ENCODE results near the gene CATSPER3.

Gene CATSPER3

GRCh38 chr5:135060021-135060420, 92.3 kb downstream of the CATSPER3 start:
- Histone ChIP-seq H3K4me1 (ENCODE audit: insufficient read depth, low read length) (peaks cover under 1% of the 10 kb centered on the region), H3K27ac (ENCODE audit: low read depth, low read length) (no peak overlapping the region), H3K4me3 (ENCODE audit: low read depth in 1 of 2, low read length in 2 of 2) (no peak overlapping the region), H3K36me3 (ENCODE audit: insufficient read depth, low read length) (no peaks in the 10 kb centered on the region), H3K9me3 (ENCODE audit: low read length) (no peaks in the 10 kb centered on the region), H3K9ac (ENCODE audit: low read length) (no peak overlapping the region), H3K27me3 (ENCODE audit: control insufficient read depth in 1 of 2, insufficient read depth in 2 of 2, low read length in 2 of 2) (no peaks in the 10 kb centered on the region)

GRCh38 chr5:135061001-135061400, 93.3 kb downstream of the CATSPER3 start:
- Histone ChIP-seq H3K27ac (ENCODE audit: low read depth, low read length) (no peak overlapping the region), H3K4me3 (ENCODE audit: low read depth in 1 of 2, low read length in 2 of 2) (no peak overlapping the region), H3K36me3 (ENCODE audit: insufficient read depth, low read length) (no peaks in the 10 kb centered on the region), H3K4me1 (ENCODE audit: insufficient read depth, low read length) (peaks cover 5% of the 10 kb centered on the region), H3K9ac (ENCODE audit: low read length) (no peak overlapping the region), H3K27me3 (ENCODE audit: control insufficient read depth in 1 of 2, insufficient read depth in 2 of 2, low read length in 2 of 2) (no peaks in the 10 kb centered on the region), H3K9me3 (ENCODE audit: low read length) (no peaks in the 10 kb centered on the region)
